Fibroblast of lung (primary cell): Measurements from ENCODE around the gene TAPBPL. TPM values are rescaled to one million over a fixed set of nuclear protein-coding genes. Genes with fewer than 3 reads are reported as not detected.

Experiments
- DNase-seq, 2 donors: peaks; one replicate each; pipeline versions ENCODE4 v3.0.0 to v3.0.0-alpha.2; 2010; ENCODE audit warnings: low read depth in 2 of 2
- H2AFZ ChIP-seq: 2 replicates; pipeline ENCODE4 v1.5.1; 2012; ENCODE audit warnings: low read length, control low read depth, inconsistent platforms
- H3K27ac ChIP-seq: 2 replicates; pipeline ENCODE4 v1.5.1; 2011; ENCODE audit warnings: low read length, control low read depth; ENCODE audit not compliant: insufficient read depth
- H3K27me3 ChIP-seq: 2 replicates; pipeline ENCODE4 v1.5.1; 2011; ENCODE audit warnings: mild to moderate bottlenecking, low read length; ENCODE audit not compliant: control insufficient read depth, insufficient read depth
- H3K36me3 ChIP-seq: 2 replicates; pipeline ENCODE4 v1.5.1; 2011; ENCODE audit warnings: low read length; ENCODE audit not compliant: control insufficient read depth, insufficient read depth
- H3K4me1 ChIP-seq: 2 replicates; pipeline ENCODE4 v1.5.1; 2011; ENCODE audit warnings: low read length; ENCODE audit not compliant: control insufficient read depth, insufficient read depth; ENCODE audit errors: extremely low read depth
- H3K4me2 ChIP-seq: 2 replicates; pipeline ENCODE4 v1.5.1; 2011; ENCODE audit warnings: low read length, control low read depth; ENCODE audit not compliant: insufficient read depth; ENCODE audit errors: extremely low read depth
- H3K4me3 ChIP-seq, 4 experiments: fragments of 200-600 bp in 1 of 4; sonication (generic) in 1 of 4; replicated peaks in 1 of 4; 2 replicates each; pipeline ENCODE4 v1.5.1; 2011 to 2016; ENCODE audit warnings: low read length in 4 of 4, low read depth in 3 of 4, mild to moderate bottlenecking in 3 of 4, control low read depth in 2 of 4, inconsistent platforms in 1 of 4, mixed read lengths in 1 of 4; ENCODE audit not compliant: insufficient read depth in 1 of 4; ENCODE audit errors: control extremely low read depth in 1 of 4
- H3K79me2 ChIP-seq: 2 replicates; pipeline ENCODE4 v1.5.1; 2012; ENCODE audit warnings: mild to moderate bottlenecking, low read length, inconsistent platforms; ENCODE audit not compliant: control insufficient read depth, insufficient read depth
- H3K9ac ChIP-seq: 2 replicates; pipeline ENCODE4 v1.5.1; 2011; ENCODE audit warnings: mild to moderate bottlenecking, low read length, control low read depth; ENCODE audit not compliant: insufficient read depth
- H3K9me3 ChIP-seq: 2 replicates; pipeline ENCODE4 v1.5.1; 2012; ENCODE audit warnings: low read depth, low read length; ENCODE audit not compliant: control insufficient read depth, insufficient read depth
- H4K20me1 ChIP-seq: 2 replicates; pipeline ENCODE4 v1.5.1; 2011; ENCODE audit warnings: low read length; ENCODE audit not compliant: control insufficient read depth, insufficient read depth; ENCODE audit errors: extremely low read depth
- CTCF ChIP-seq, 2 donors: IDR thresholded peaks in 1 of 2; conservative IDR thresholded peaks in 1 of 2; 1 replicate in 1 of 2; 2 replicates in 1 of 2; pipeline ENCODE4 v1.5.1; 2011 to 2012; ENCODE audit warnings: low read length in 2 of 2, control low read depth in 1 of 2, inconsistent platforms in 1 of 2, low read depth in 1 of 2, mild to moderate bottlenecking in 1 of 2
- EZH2 ChIP-seq: IDR thresholded peaks from 2 replicates; pipeline ENCODE4 v1.5.1; 2012; ENCODE audit warnings: low read length, control low read depth, mild to moderate bottlenecking; ENCODE audit errors: missing control alignments
- polyA plus RNA-seq, 2 donors: library from polyadenylated mRNA; depleted of rRNA in 1 of 2; stranded (reverse) in 1 of 2; unstranded in 1 of 2; fragments of >200 nt; gene quantifications; 2 replicates each; pipeline ENCODE4 v1.2.1, GENCODE V29; 2011 to 2012; ENCODE audit warnings: missing spikeins in 1 of 2
- total RNA-seq: library from RNA; depleted of rRNA; stranded (reverse); fragments of >200 nt; gene quantifications from 2 replicates; pipeline ENCODE4 v1.2.1, GENCODE V29; 2014

The TAPBPL gene
- total and polyA plus RNA-seq, 2 donors (not counting 1 experiment from before 2014, with no cell fraction given): 14.0 to 17.3 TPM

DNA sequence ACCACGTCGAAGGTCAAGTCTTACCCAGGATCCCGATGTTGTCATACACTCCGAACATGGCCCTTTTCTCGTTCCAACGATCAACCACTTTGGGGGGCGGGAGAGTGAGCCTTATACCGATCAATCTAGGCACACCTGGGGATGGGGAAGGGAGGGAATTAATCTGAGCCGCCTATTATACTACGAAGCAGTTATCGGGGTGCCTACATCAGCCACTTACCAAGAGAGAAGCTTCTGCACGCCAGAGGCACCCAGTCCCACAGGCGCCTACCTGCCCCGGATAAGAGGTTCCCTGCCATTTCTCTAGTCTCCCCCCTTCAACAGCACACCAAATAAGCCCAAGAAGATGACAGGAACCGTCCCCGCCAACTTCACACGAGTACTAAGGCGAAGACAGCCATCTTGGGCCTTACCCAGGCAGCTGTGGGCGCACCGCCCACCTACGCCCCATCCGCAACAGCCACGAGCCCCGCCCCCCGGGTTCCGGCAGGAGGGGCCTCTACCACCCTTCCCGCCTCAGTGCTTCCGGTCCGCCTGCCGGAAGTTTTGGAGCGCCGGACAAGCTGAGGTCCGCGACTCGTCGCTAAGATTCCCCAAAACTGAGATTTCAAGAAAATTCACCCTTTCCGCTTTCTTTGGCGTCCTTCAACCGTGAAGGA lies 41.1 kb downstream of the TAPBPL start, which contains the start of gene MRPL51:
Gene MRPL51, minus strand, starts transcription at position 425 of the 659 bp plus-strand sequence. Its CDS starts 126 bp downstream, at position 299.
- peaks cover 36% of the 10 kb centered on the region for H3K79me2 ChIP-seq
- H4K20me1 ChIP-seq: no peaks in the 10 kb centered on the region
- peak within 1 kb of the TSS; percentile 72 to 99 (median 78) for H3K4me3 ChIP-seq
- DNase-seq: peak; percentile 93
- no peak for TF ChIP-seq EZH2
- TF ChIP-seq CTCF (conservative IDR thresholded peaks at IDR 0.05 in 1 of 2, IDR thresholded peaks at IDR 0.05 in 1 of 2; ENCODE audit: low read depth in 1 of 2, low read length in 2 of 2): no peak
- H3K36me3 ChIP-seq: no peaks in the 10 kb centered on the region
- peaks cover 8% of the 10 kb centered on the region for H3K4me1 ChIP-seq
- H3K27me3 ChIP-seq: no peaks in the 10 kb centered on the region
- H3K27ac ChIP-seq: peak within 1 kb of the TSS; percentile 95
- H3K9me3 ChIP-seq: no peaks in the 10 kb centered on the region
- peak within 1 kb of the TSS; percentile 70 for H3K9ac ChIP-seq
- peak within 1 kb of the TSS; percentile 85 for H2AFZ ChIP-seq
- H3K4me2 ChIP-seq: peak within 1 kb of the TSS; percentile 98

DNA sequence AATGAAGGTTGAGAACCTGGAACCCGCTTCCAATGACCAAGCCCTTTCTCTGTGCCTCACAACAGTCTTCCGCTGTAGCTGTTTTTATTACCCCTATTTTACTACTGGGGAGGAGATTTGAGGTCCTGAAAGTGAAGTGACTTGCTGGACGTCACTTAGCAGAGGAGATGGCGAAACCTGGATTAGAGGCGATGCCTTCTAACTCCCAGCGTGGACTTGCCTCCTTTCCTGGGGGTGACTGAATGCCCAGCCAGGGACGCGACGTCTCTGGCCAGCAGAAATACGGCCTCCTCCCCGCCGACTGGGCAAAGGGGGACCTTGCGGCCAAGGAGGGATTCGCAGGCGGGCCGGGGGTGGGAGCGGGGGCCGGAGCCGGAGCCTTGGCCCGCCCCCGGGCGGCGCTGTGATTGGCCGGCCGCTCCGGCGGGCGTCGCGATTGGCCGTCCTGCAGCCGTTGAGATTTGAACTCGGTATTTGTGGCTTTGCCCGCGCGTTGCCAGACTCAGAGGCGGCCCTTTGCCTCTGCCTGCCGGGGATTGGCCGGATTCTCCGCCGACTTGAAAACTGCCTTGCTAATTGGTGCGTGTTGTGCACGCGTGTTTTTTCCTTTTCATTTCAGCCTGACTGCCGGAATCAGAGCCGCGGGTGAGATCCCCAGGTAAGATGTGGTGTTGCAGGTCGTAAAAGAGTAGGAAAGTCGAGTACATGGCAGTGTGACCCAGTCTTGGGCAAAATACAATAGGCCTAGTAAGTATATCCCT lies 41.8 kb downstream of the TAPBPL start, which contains the start of gene NCAPD2:
Gene NCAPD2, plus strand, starts transcription at position 606 of the 761 bp plus-strand sequence. CDS start 997 bp downstream, outside the sequence.
- H3K36me3 ChIP-seq: no peaks in the 10 kb centered on the region
- H3K27ac ChIP-seq: peak within 1 kb of the TSS; percentile 95
- peak within 1 kb of the TSS; percentile 72 to 99 (median 78) for H3K4me3 ChIP-seq
- DNase-seq: peak; percentile 93 to 94
- peak within 1 kb of the TSS; percentile 85 for H2AFZ ChIP-seq
- H3K4me1 ChIP-seq: peaks cover 8% of the 10 kb centered on the region
- peak; percentile 8 to 9 for TF ChIP-seq CTCF (conservative IDR thresholded peaks at IDR 0.05 in 1 of 2, IDR thresholded peaks at IDR 0.05 in 1 of 2; ENCODE audit: low read depth in 1 of 2, low read length in 2 of 2)
- TF ChIP-seq EZH2: no peak
- H3K9ac ChIP-seq: peak within 1 kb of the TSS; percentile 70
- no peaks in the 10 kb centered on the region for H3K27me3 ChIP-seq
- peak within 1 kb of the TSS; percentile 98 for H3K4me2 ChIP-seq
- H4K20me1 ChIP-seq: no peaks in the 10 kb centered on the region
- peaks cover 37% of the 10 kb centered on the region for H3K79me2 ChIP-seq
- no peaks in the 10 kb centered on the region for H3K9me3 ChIP-seq

DNA sequence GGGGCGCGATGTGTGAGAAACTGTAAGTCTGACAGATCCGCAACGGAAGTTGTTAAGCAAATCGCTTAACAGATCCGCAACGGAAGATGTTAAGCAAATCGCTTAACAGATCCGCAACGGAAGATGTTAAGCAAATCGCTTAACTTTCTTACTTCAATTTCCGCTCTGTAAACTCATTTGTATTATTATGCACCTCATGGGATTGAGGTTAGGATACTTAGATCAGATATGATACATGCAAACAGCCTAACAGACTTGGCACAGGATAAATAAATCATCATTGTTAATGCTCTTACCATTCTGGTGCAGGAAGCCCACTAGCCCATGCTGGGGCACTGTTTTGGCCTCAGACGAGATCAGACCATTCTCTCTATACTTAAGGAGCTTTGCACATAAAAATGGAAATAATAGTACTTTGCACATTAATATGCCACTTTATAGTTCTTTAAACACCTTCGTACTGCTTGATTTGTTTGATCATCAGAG lies 42.5 kb downstream of the TAPBPL start:
- Histone ChIP-seq H3K9ac (peak overlapping the region; percentile 4), H3K4me3 (peak overlapping the region; percentile 45 to 98 (median 64)), H3K4me2 (peak overlapping the region; percentile 82), H3K27me3 (no peaks in the 10 kb centered on the region), H3K4me1 (peaks cover 8% of the 10 kb centered on the region), H3K9me3 (no peaks in the 10 kb centered on the region), H3K79me2 (peaks cover 40% of the 10 kb centered on the region), H4K20me1 (no peaks in the 10 kb centered on the region), H2AFZ (peak overlapping the region; percentile 13), H3K27ac (peak overlapping the region; percentile 95), H3K36me3 (peaks cover 4% of the 10 kb centered on the region)
- TF ChIP-seq EZH2 (no peak), CTCF (conservative IDR thresholded peaks at IDR 0.05 in 1 of 2, IDR thresholded peaks at IDR 0.05 in 1 of 2; ENCODE audit: low read depth in 1 of 2, low read length in 2 of 2) (no peak)
- no peak for DNase-seq
